Left ventricle myocardium inferior (tissue), 1 donor: ENCODE results near the gene TOP3B. TPM values are rescaled to one million over a fixed set of nuclear protein-coding genes. Genes with fewer than 3 reads are reported as not detected.

Experiments used
- DNase-seq: peaks from one replicate; pipeline ENCODE4 v3.0.0-alpha.2; 2020
- H3K27ac ChIP-seq: fragments of 200-600 bp; replicated peaks from 2 replicates; pipeline ENCODE4 v1.8.0; 2021
- H3K27me3 ChIP-seq: fragments of 200-600 bp; 2 replicates; pipeline ENCODE4 v1.8.0; 2021; ENCODE audit warnings: low read depth
- H3K36me3 ChIP-seq: fragments of 200-600 bp; 2 replicates; pipeline ENCODE4 v1.8.0; 2021
- H3K4me1 ChIP-seq: fragments of 200-600 bp; 2 replicates; pipeline ENCODE4 v1.8.0; 2021
- H3K4me3 ChIP-seq: fragments of 200-600 bp; 2 replicates; pipeline ENCODE4 v1.8.0; 2021; ENCODE audit warnings: mild to moderate bottlenecking, moderate library complexity
- H3K9me3 ChIP-seq: fragments of 200-600 bp; replicated peaks from 2 replicates; pipeline ENCODE4 v1.8.0; 2021
- CTCF ChIP-seq: fragments of 200-600 bp; IDR thresholded peaks from 2 replicates; pipeline ENCODE4 v1.8.0; 2021; ENCODE audit warnings: antibody characterized with exemption, mild to moderate bottlenecking, borderline replicate concordance
- intact Hi-C: fragments of 100-400 bp; cut with micrococcal nuclease; formaldehyde crosslinking; loops from one replicate; pipeline ENCODE4 v1.11.0; 2022
- long read RNA-seq: library from polyadenylated mRNA; unstranded; transcript quantifications from one replicate; pipeline ENCODE4 v2.0.0, GENCODE V29; 2021
- total RNA-seq: library from RNA; stranded (reverse); fragmentation: NEBNext Ultra II Directional; extraction: Animal tissue kit (Norgen Biotek cat#: 25700); gene quantifications from one replicate; pipeline ENCODE4 v1.2.1, GENCODE V29; 2021
- donor health status: DM: no; HTN: yes; CAD: no; lungs with severe emphysema.

Gene TOP3B
- 11.2 TPM for total RNA-seq
- long read RNA-seq, partial matches to known transcripts: 8 of 23 reads
- long read RNA-seq, other reads (novel, unspliced or antisense): 9 of 23 reads

- Histone ChIP-seq H3K4me3 (peak within 1 kb of the TSS; percentile 89), H3K27me3 (no peaks in the 10 kb centered on the region), H3K9me3 (no peaks in the 10 kb centered on the region), H3K27ac (peak within 1 kb of the TSS; percentile 89), H3K36me3 (no peaks in the 10 kb centered on the region), H3K4me1 (peaks cover 23% of the 10 kb centered on the region)
- TF ChIP-seq CTCF: no peak
- intact Hi-C loops: no loop called here
- peak; percentile 84 for DNase-seq
Measured at GRCh38 chr22:21982338-21982965, at the start of gene TOP3B. Gene TOP3B (minus strand): TSS chr22:21982787. CDS start chr22:21975709, 7,078 bp downstream.

GRCh38 chr22:22031183-22031945 is 48.8 kb upstream of the TOP3B start:
- Histone ChIP-seq H3K4me1 (no peaks in the 10 kb centered on the region), H3K27ac (no peak overlapping the region), H3K27me3 (peaks cover 32% of the 10 kb centered on the region), H3K9me3 (no peaks in the 10 kb centered on the region), H3K4me3 (no peak overlapping the region), H3K36me3 (no peaks in the 10 kb centered on the region)
- intact Hi-C loops: no loop called here
- DNase-seq: no peak
- no peak for TF ChIP-seq CTCF

- Histone ChIP-seq H3K36me3 (no peaks in the 10 kb centered on the region), H3K27ac (no peak overlapping the region), H3K4me1 (no peaks in the 10 kb centered on the region), H3K9me3 (no peaks in the 10 kb centered on the region), H3K27me3 (peaks cover 32% of the 10 kb centered on the region), H3K4me3 (no peak overlapping the region)
- intact Hi-C loops: no loop called here
- peak; percentile 20 for DNase-seq
- TF ChIP-seq CTCF: peak; percentile 34
Measured at GRCh38 chr22:22030493-22031182, 48.1 kb upstream of the TOP3B start.

GRCh38 chr22:22027955-22028354 is 45.4 kb upstream of the TOP3B start:
- H3K4me3 ChIP-seq: no peak overlapping the region
- DNase-seq: no peak
- H3K27me3 ChIP-seq: peaks cover 18% of the 10 kb centered on the region
- intact Hi-C loops: no loop called here
- no peak overlapping the region for H3K27ac ChIP-seq
- H3K4me1 ChIP-seq: no peaks in the 10 kb centered on the region
- no peaks in the 10 kb centered on the region for H3K9me3 ChIP-seq
- H3K36me3 ChIP-seq: no peaks in the 10 kb centered on the region
- TF ChIP-seq CTCF: no peak

- Histone ChIP-seq H3K27ac (no peak overlapping the region), H3K4me1 (no peaks in the 10 kb centered on the region)
- intact Hi-C loops: no loop called here
Measured at GRCh38 chr22:22026157-22026831, 43.7 kb upstream of the TOP3B start.

More at GRCh38 chr22:22026157-22026831, 43.7 kb upstream of the TOP3B start:
- Histone ChIP-seq H3K36me3 (no peaks in the 10 kb centered on the region), H3K4me3 (no peak overlapping the region), H3K27me3 (peaks cover 7% of the 10 kb centered on the region), H3K9me3 (no peaks in the 10 kb centered on the region)
- no peak for TF ChIP-seq CTCF
- DNase-seq: no peak
